Measurements from ENCODE around the gene ZNF385A.

Gene ZNF385A

GRCh38 chr12:54324617-54325441 is 59.7 kb downstream of the ZNF385A start, which contains the start of gene COPZ1 (continued):
- 0 out of 2 replicates have a peak, but pooled peaks have one; percentile 41 for TF ChIP-seq ZBTB10 (tag by site-specific recombination; IDR thresholded peaks at IDR 0.05)
- TF ChIP-seq CTCF (tag by site-specific recombination; IDR thresholded peaks at IDR 0.05): peak; percentile 84
- TF ChIP-seq ZFP37 (tag by site-specific recombination; IDR thresholded peaks at IDR 0.05): peak; percentile 74; the same call in 1 of the 2 replicates
- peak; percentile 95 for TF ChIP-seq ZBTB8A (tag by site-specific recombination; IDR thresholded peaks at IDR 0.05)
- no peak for TF ChIP-seq MEIS1 (CRISPR knock-in tag; IDR thresholded peaks at IDR 0.05; ENCODE audit: borderline replicate concordance)
- no peak for TF ChIP-seq ZNF558 (tag by site-specific recombination; IDR thresholded peaks at IDR 0.05)
- TF ChIP-seq ZNF16 (tag by site-specific recombination; IDR thresholded peaks at IDR 0.05; ENCODE audit: low read depth): no peak
- no peak for TF ChIP-seq ZBTB6 (tag by site-specific recombination; IDR thresholded peaks at IDR 0.05)
- peak; percentile 94 for TF ChIP-seq ZNF2 (tag by site-specific recombination; IDR thresholded peaks at IDR 0.05)
- no peak for TF ChIP-seq ZNF175 (tag by site-specific recombination; IDR thresholded peaks at IDR 0.05)
- peak; percentile 90 for TF ChIP-seq YY1 (tag by site-specific recombination; IDR thresholded peaks at IDR 0.05)
- TF ChIP-seq ZNF747 (tag by site-specific recombination; IDR thresholded peaks at IDR 0.05): no peak
- 0 out of 2 replicates have a peak, but pooled peaks have one; percentile 25 for TF ChIP-seq GLI4 (tag by site-specific recombination; IDR thresholded peaks at IDR 0.05)
- TF ChIP-seq MYNN (tag by site-specific recombination; IDR thresholded peaks at IDR 0.05; ENCODE audit: borderline replicate concordance): no peak
- TF ChIP-seq OVOL3 (tag by site-specific recombination; IDR thresholded peaks at IDR 0.05): no peak
- TF ChIP-seq ZNF660 (tag by site-specific recombination; IDR thresholded peaks at IDR 0.05): peak; percentile 81
- no peak for TF ChIP-seq HOXA7 (CRISPR knock-in tag; IDR thresholded peaks at IDR 0.05; ENCODE audit: borderline replicate concordance)
- TF ChIP-seq PATZ1 (tag by site-specific recombination; IDR thresholded peaks at IDR 0.05): no peak; the same call in 1 of the 2 replicates
- TF ChIP-seq INSM2 (tag by site-specific recombination; IDR thresholded peaks at IDR 0.05): peak; percentile 32; the same call in 1 of the 2 replicates
- TF ChIP-seq ZNF776 (tag by site-specific recombination; IDR thresholded peaks at IDR 0.05; ENCODE audit: borderline replicate concordance): no peak
- peak; percentile 75; the same call in 1 of the 2 replicates for TF ChIP-seq HOXD13 (CRISPR knock-in tag; IDR thresholded peaks at IDR 0.05; ENCODE audit: borderline replicate concordance)
- no peak for TF ChIP-seq ZNF23 (tag by site-specific recombination; IDR thresholded peaks at IDR 0.05; ENCODE audit: borderline replicate concordance)
- TF ChIP-seq ZSCAN4 (tag by site-specific recombination; IDR thresholded peaks at IDR 0.05): peak; percentile 44; the same call in 1 of the 2 replicates
- TF ChIP-seq ATF2 (tag by site-specific recombination; IDR thresholded peaks at IDR 0.05; ENCODE audit: low read depth): no peak
- TF ChIP-seq ZNF555 (tag by site-specific recombination; conservative IDR thresholded peaks at IDR 0.05): no peak
- TF ChIP-seq TRIM28 (IDR thresholded peaks at IDR 0.05; ENCODE audit: borderline replicate concordance, low read length): no peak
